ENCODE data around the gene MVB12B.

MVB12B gene

GRCh38 chr9:126520453-126520852 lies 193.8 kb downstream of the MVB12B start:
- H3K27ac ChIP-seq (ENCODE audit: low read depth, low read length) = no peak overlapping the region
- no peak overlapping the region for H3K4me3 ChIP-seq (ENCODE audit: insufficient read depth, low read length, poor library complexity, severe bottlenecking)
- H3K9me3 ChIP-seq (ENCODE audit: insufficient read depth, low read length) = no peaks in the 10 kb centered on the region
- no peak overlapping the region for H2AFZ ChIP-seq (ENCODE audit: low read depth, low read length, severe bottlenecking)
- no peaks in the 10 kb centered on the region for H3K9me2 ChIP-seq (replicated peaks; ENCODE audit: insufficient read depth, low read length)
- H3K27me3 ChIP-seq (ENCODE audit: low read length) = no peaks in the 10 kb centered on the region
- H4K20me1 ChIP-seq (ENCODE audit: low read depth, low read length) = no peaks in the 10 kb centered on the region
- no peaks in the 10 kb centered on the region for H3F3A ChIP-seq (ENCODE audit: insufficient read depth)
- no peak overlapping the region for H3K9ac ChIP-seq (ENCODE audit: low read length)
- no peak overlapping the region for H3K4me2 ChIP-seq (ENCODE audit: low read depth, low read length, poor library complexity, severe bottlenecking)
- no peaks in the 10 kb centered on the region for H3K79me2 ChIP-seq (ENCODE audit: insufficient read depth, low read length)
- no peaks in the 10 kb centered on the region for H3K36me3 ChIP-seq (ENCODE audit: low read length)
- no peak for TF ChIP-seq EZH2phosphoT487 (conservative IDR thresholded peaks at IDR 0.05; ENCODE audit: low read length)
- TF ChIP-seq CTCF (IDR thresholded peaks at IDR 0.05; ENCODE audit: insufficient read depth, low read length, poor library complexity, severe bottlenecking) = no peak

GRCh38 chr9:126521089-126521488 lies 194.5 kb downstream of the MVB12B start:
- Histone ChIP-seq H3K9me3 (ENCODE audit: insufficient read depth, low read length) (no peaks in the 10 kb centered on the region), H3K27me3 (ENCODE audit: low read length) (no peaks in the 10 kb centered on the region)

GRCh38 chr9:126521551-126521950 lies 194.9 kb downstream of the MVB12B start:
- no peaks in the 10 kb centered on the region for H3F3A ChIP-seq (ENCODE audit: insufficient read depth)
- H3K4me3 ChIP-seq (ENCODE audit: insufficient read depth, low read length, poor library complexity, severe bottlenecking) = no peak overlapping the region
- H3K27ac ChIP-seq (ENCODE audit: low read depth, low read length) = no peak overlapping the region
- H3K79me2 ChIP-seq (ENCODE audit: insufficient read depth, low read length) = no peaks in the 10 kb centered on the region
- no peak overlapping the region for H3K9ac ChIP-seq (ENCODE audit: low read length)
- H3K36me3 ChIP-seq (ENCODE audit: low read length) = no peaks in the 10 kb centered on the region
- no peaks in the 10 kb centered on the region for H4K20me1 ChIP-seq (ENCODE audit: low read depth, low read length)
- TF ChIP-seq CTCF (IDR thresholded peaks at IDR 0.05; ENCODE audit: insufficient read depth, low read length, poor library complexity, severe bottlenecking) = no peak
- TF ChIP-seq EZH2phosphoT487 (conservative IDR thresholded peaks at IDR 0.05; ENCODE audit: low read length) = no peak
- H3K27me3 ChIP-seq (ENCODE audit: low read length) = no peaks in the 10 kb centered on the region
- H3K4me2 ChIP-seq (ENCODE audit: low read depth, low read length, poor library complexity, severe bottlenecking) = no peak overlapping the region
- H2AFZ ChIP-seq (ENCODE audit: low read depth, low read length, severe bottlenecking) = no peak overlapping the region
- no peaks in the 10 kb centered on the region for H3K9me2 ChIP-seq (replicated peaks; ENCODE audit: insufficient read depth, low read length)
- H3K9me3 ChIP-seq (ENCODE audit: insufficient read depth, low read length) = no peaks in the 10 kb centered on the region

More at GRCh38 chr9:126521089-126521488, 194.5 kb downstream of the MVB12B start:
- H4K20me1 ChIP-seq (ENCODE audit: low read depth, low read length) = no peaks in the 10 kb centered on the region
- H3K4me3 ChIP-seq (ENCODE audit: insufficient read depth, low read length, poor library complexity, severe bottlenecking) = no peak overlapping the region
- no peaks in the 10 kb centered on the region for H3K36me3 ChIP-seq (ENCODE audit: low read length)
- H3K79me2 ChIP-seq (ENCODE audit: insufficient read depth, low read length) = no peaks in the 10 kb centered on the region
- no peaks in the 10 kb centered on the region for H3K9me2 ChIP-seq (replicated peaks; ENCODE audit: insufficient read depth, low read length)
- H3K4me2 ChIP-seq (ENCODE audit: low read depth, low read length, poor library complexity, severe bottlenecking) = no peak overlapping the region
- H3F3A ChIP-seq (ENCODE audit: insufficient read depth) = no peaks in the 10 kb centered on the region
- no peak overlapping the region for H3K9ac ChIP-seq (ENCODE audit: low read length)
- no peak overlapping the region for H3K27ac ChIP-seq (ENCODE audit: low read depth, low read length)
- no peak overlapping the region for H2AFZ ChIP-seq (ENCODE audit: low read depth, low read length, severe bottlenecking)
- TF ChIP-seq EZH2phosphoT487 (conservative IDR thresholded peaks at IDR 0.05; ENCODE audit: low read length) (no peak), CTCF (IDR thresholded peaks at IDR 0.05; ENCODE audit: insufficient read depth, low read length, poor library complexity, severe bottlenecking) (no peak)

Measured in SU-DHL-6 (cell line).